ENCODE data around the gene DYNC2I2. TPM values are rescaled to one million over a fixed set of nuclear protein-coding genes. Genes with fewer than 3 reads are reported as not detected.

DYNC2I2 gene
- total RNA-seq, 1 experiment from 2014 or later: 71.1 TPM

- TF ChIP-seq CTCF (IDR thresholded peaks at IDR 0.05) (no peak), MAX (CRISPR knock-in tag; IDR thresholded peaks at IDR 0.05) (peak; percentile 49; the same call in 1 of the 2 replicates), SMAD3 (CRISPR knock-in tag; IDR thresholded peaks at IDR 0.05; ENCODE audit: borderline replicate concordance) (no peak), TP53 (CRISPR knock-in tag; IDR thresholded peaks at IDR 0.05) (no peak), RELA (CRISPR knock-in tag; IDR thresholded peaks at IDR 0.05; ENCODE audit: borderline replicate concordance) (no peak), ZNF512 (CRISPR knock-in tag; IDR thresholded peaks at IDR 0.05; ENCODE audit: borderline replicate concordance) (no peak)
Measured at GRCh38 chr9:128689820-128690683, 33.4 kb upstream of the DYNC2I2 start (continued).

- CTCF ChIA-PET: interaction anchor here (1.7 to 2.1 kb wide), 2 partner anchors 13 to 53 kb away, joined by 5 to 10 read pairs; partner anchors contain the start of gene PKN3
- ATAC-seq (no peak; the same call in 1 of the 2 replicates), DNase-seq (ENCODE audit: low spot score) (peak; percentile 46)
- Mint-ChIP-seq H3K27me3 (ENCODE audit: low read depth) (no peaks in the 10 kb centered on the region; the same call in 1 of the 2 replicates), H3K4me3 (peak overlapping the region; percentile 50), H3K27ac (no peak overlapping the region), H3K4me1 (peaks cover 57% of the 10 kb centered on the region), H3K36me3 (peaks cover 58% of the 10 kb centered on the region), H3K9me3 (no peaks in the 10 kb centered on the region)
- POLR2A ChIA-PET: interaction anchor here (0.6 to 1.0 kb wide), 3 partner anchors 8 to 390 kb away, joined by 3 to 5 read pairs (median 5); partner anchors contain the start of gene SPTAN1
- TF ChIP-seq CBFB (CRISPR knock-in tag; IDR thresholded peaks at IDR 0.05; ENCODE audit: low read depth) (no peak), ZNF416 (CRISPR knock-in tag; IDR thresholded peaks at IDR 0.05) (0 out of 2 replicates have a peak, but pooled peaks have one; percentile 47)
Measured at GRCh38 chr9:128689293-128689774, 32.7 kb upstream of the DYNC2I2 start.

- ChIA-PET CTCF (interaction anchor here (1.0 to 2.1 kb wide), 4 partner anchors 13 to 53 kb away, joined by 4 to 10 read pairs (median 6); partner anchors contain the start of gene PKN3), POLR2A (interaction anchor here (1.0 kb wide), 2 partner anchors 9 to 136 kb away, joined by 3 to 5 read pairs; partner anchors contain the start of gene SPTAN1)
- H3K4me3 Mint-ChIP-seq: peak within 1 kb of the TSS; percentile 96
- peaks cover 52% of the 10 kb centered on the region for H3K36me3 Mint-ChIP-seq
- H3K27me3 Mint-ChIP-seq (ENCODE audit: low read depth): no peaks in the 10 kb centered on the region; the same call in 1 of the 2 replicates
- peak within 1 kb of the TSS; percentile 98 for H3K27ac Mint-ChIP-seq
- peaks cover 57% of the 10 kb centered on the region for H3K4me1 Mint-ChIP-seq
- DNase-seq (ENCODE audit: low spot score) (peak; percentile 93), ATAC-seq (peak; percentile 84)
- no peaks in the 10 kb centered on the region for H3K9me3 Mint-ChIP-seq
- TF ChIP-seq E2F5 (CRISPR knock-in tag; IDR thresholded peaks at IDR 0.05) (peak; percentile 86), ZNF423 (CRISPR knock-in tag; IDR thresholded peaks at IDR 0.05) (peak; percentile 43; the same call in 1 of the 2 replicates), RELA (CRISPR knock-in tag; IDR thresholded peaks at IDR 0.05; ENCODE audit: borderline replicate concordance) (no peak), EMX1 (CRISPR knock-in tag; IDR thresholded peaks at IDR 0.05) (no peak), ZNF317 (CRISPR knock-in tag; IDR thresholded peaks at IDR 0.05; ENCODE audit: borderline replicate concordance, low read depth) (no peak), CTCF (IDR thresholded peaks at IDR 0.05) (no peak), USF1 (CRISPR knock-in tag; IDR thresholded peaks at IDR 0.05) (peak; percentile 86), MXD4 (CRISPR knock-in tag; IDR thresholded peaks at IDR 0.05; ENCODE audit: borderline replicate concordance) (no peak), E2F1 (CRISPR knock-in tag; IDR thresholded peaks at IDR 0.05) (no peak), E2F4 (CRISPR knock-in tag; IDR thresholded peaks at IDR 0.05; ENCODE audit: borderline replicate concordance, low read depth) (0 out of 2 replicates have a peak, but pooled peaks have one; percentile 34), RORB (CRISPR knock-in tag; IDR thresholded peaks at IDR 0.05) (no peak), SMAD3 (CRISPR knock-in tag; IDR thresholded peaks at IDR 0.05; ENCODE audit: borderline replicate concordance) (no peak), ZNF263 (CRISPR knock-in tag; IDR thresholded peaks at IDR 0.05; ENCODE audit: low read depth) (no peak)
Measured at GRCh38 chr9:128688501-128689292, 32.0 kb upstream of the DYNC2I2 start, which contains the start of gene SET. SET (plus strand) TSS chr9:128689222; CDS start chr9:128689583, 361 bp downstream.

All from WTC11 (cell line).